WTC11 (cell line): ENCODE measurements around the gene STPG2. TPM values are rescaled to one million over a fixed set of nuclear protein-coding genes. Genes with fewer than 3 reads are reported as not detected.

Experiments
- ATAC-seq: fragments of 200-7000 bp; cut with Tn5 transposase; 2 replicates; pipeline ENCODE4 v1.10.0; 2021; ENCODE audit warnings: mild to moderate bottlenecking, moderate library complexity
- CTCF ChIA-PET: fragments of 300-600 bp; sonication (Branson Sonifier 250); formaldehyde crosslinking; loops from one replicate; lab custom pipeline; 2021; ENCODE audit warnings: antibody characterized with exemption; lab: Charles Lee
- POLR2A ChIA-PET: fragments of 350-600 bp; sonication (Branson Sonifier 250); formaldehyde crosslinking; loops from one replicate; lab custom pipeline; 2021; ENCODE audit warnings: antibody characterized with exemption; lab: Charles Lee
- DNase-seq: peaks from one replicate; pipeline ENCODE4 v3.0.0; 2021; ENCODE audit warnings: low spot score
- H3K27ac Mint-ChIP-seq: 2 replicates; pipeline ENCODE4 v1.8.0; 2021; ENCODE audit warnings: mixed read lengths
- H3K27me3 Mint-ChIP-seq: 2 replicates; pipeline ENCODE4 v1.8.0; 2021; ENCODE audit warnings: low read depth, mild to moderate bottlenecking, moderate library complexity, mixed read lengths
- H3K36me3 Mint-ChIP-seq: 2 replicates; pipeline ENCODE4 v1.8.0; 2021; ENCODE audit warnings: mixed read lengths
- H3K4me1 Mint-ChIP-seq: 2 replicates; pipeline ENCODE4 v1.8.0; 2022; ENCODE audit warnings: mixed read lengths
- H3K4me3 Mint-ChIP-seq: 2 replicates; pipeline ENCODE4 v1.8.0; 2021; ENCODE audit warnings: mild to moderate bottlenecking, moderate library complexity, mixed read lengths
- H3K9me3 Mint-ChIP-seq: 2 replicates; pipeline ENCODE4 v1.8.0; 2021; ENCODE audit warnings: mixed read lengths
- GTF2I ChIP-seq: fragments of 250-450 bp; sonication (Bioruptor Pico); conservative IDR thresholded peaks from 2 replicates; pipeline ENCODE4 v1.4.0; 2021; ENCODE audit warnings: mild to moderate bottlenecking
- HMGA2 ChIP-seq: fragments of 250-450 bp; sonication (Bioruptor Pico); IDR thresholded peaks from 2 replicates; pipeline ENCODE4 v1.4.0; 2021; ENCODE audit warnings: mild to moderate bottlenecking, moderate library complexity
- MXD4 ChIP-seq: fragments of 250-450 bp; sonication (Bioruptor Pico); IDR thresholded peaks from 2 replicates; pipeline ENCODE4 v1.8.0; 2021; ENCODE audit warnings: mild to moderate bottlenecking, moderate library complexity, borderline replicate concordance
- NFATC4 ChIP-seq: fragments of 250-450 bp; sonication (Bioruptor Pico); IDR thresholded peaks from 2 replicates; pipeline ENCODE4 v1.9.0; 2021; ENCODE audit warnings: mild to moderate bottlenecking
- NFYB ChIP-seq: sonication (generic); formaldehyde crosslinking; conservative IDR thresholded peaks from 2 replicates; pipeline ENCODE4 v1.8.0; 2022; ENCODE audit warnings: low read depth, missing genetic modification reagents
- SP1 ChIP-seq: sonication (generic); formaldehyde crosslinking; conservative IDR thresholded peaks from 2 replicates; pipeline ENCODE4 v1.8.1; 2022; ENCODE audit warnings: missing genetic modification reagents
- TEAD1 ChIP-seq: sonication (generic); formaldehyde crosslinking; IDR thresholded peaks from 2 replicates; pipeline ENCODE4 v1.8.0; 2022; ENCODE audit warnings: mild to moderate bottlenecking, missing genetic modification reagents
- TP53 ChIP-seq: sonication (generic); formaldehyde crosslinking; IDR thresholded peaks from 2 replicates; pipeline ENCODE4 v1.8.1; 2023; ENCODE audit warnings: mild to moderate bottlenecking, missing genetic modification reagents
- ZNF219 ChIP-seq: sonication (generic); formaldehyde crosslinking; IDR thresholded peaks from 2 replicates; pipeline ENCODE4 v1.8.0; 2023; ENCODE audit warnings: missing genetic modification reagents, mild to moderate bottlenecking, borderline replicate concordance
- ZNF232 ChIP-seq: sonication (generic); formaldehyde crosslinking; IDR thresholded peaks from 2 replicates; pipeline ENCODE4 v1.8.0; 2022; ENCODE audit warnings: mild to moderate bottlenecking, missing genetic modification reagents
- ZNF263 ChIP-seq: sonication (generic); formaldehyde crosslinking; IDR thresholded peaks from 2 replicates; pipeline ENCODE4 v1.8.1; 2022; ENCODE audit warnings: low read depth, mild to moderate bottlenecking, moderate library complexity, missing genetic modification reagents
- total RNA-seq: library from RNA; stranded (reverse); gene quantifications from 3 replicates; pipeline ENCODE4 v1.2.3, GENCODE V29; 2021
- TF ChIP-seq, protein P1 (sequence below): sonication (generic); formaldehyde crosslinking; IDR thresholded peaks from 2 replicates; pipeline ENCODE4 v1.8.1; 2023; ENCODE audit warnings: mild to moderate bottlenecking, missing genetic modification reagents
- TF ChIP-seq, protein P2 (sequence below): sonication (generic); formaldehyde crosslinking; IDR thresholded peaks from 2 replicates; pipeline ENCODE4 v1.8.1; 2023; ENCODE audit warnings: mild to moderate bottlenecking, moderate library complexity, missing genetic modification reagents
- TF ChIP-seq, protein P3 (sequence below): sonication (generic); formaldehyde crosslinking; conservative IDR thresholded peaks from 2 replicates; pipeline ENCODE4 v1.8.1; 2022; ENCODE audit warnings: mild to moderate bottlenecking, missing genetic modification reagents
- TF ChIP-seq, protein P4 (sequence below): sonication (generic); formaldehyde crosslinking; IDR thresholded peaks from 2 replicates; pipeline ENCODE4 v1.8.0; 2023; ENCODE audit warnings: missing genetic modification reagents, mild to moderate bottlenecking, borderline replicate concordance
- TF ChIP-seq, protein P5 (sequence below): sonication (generic); formaldehyde crosslinking; IDR thresholded peaks from 2 replicates; pipeline ENCODE4 v1.8.0; 2022; ENCODE audit warnings: missing genetic modification reagents

STPG2 gene
- total RNA-seq, 1 experiment from 2014 or later = 0.17 TPM

DNA sequence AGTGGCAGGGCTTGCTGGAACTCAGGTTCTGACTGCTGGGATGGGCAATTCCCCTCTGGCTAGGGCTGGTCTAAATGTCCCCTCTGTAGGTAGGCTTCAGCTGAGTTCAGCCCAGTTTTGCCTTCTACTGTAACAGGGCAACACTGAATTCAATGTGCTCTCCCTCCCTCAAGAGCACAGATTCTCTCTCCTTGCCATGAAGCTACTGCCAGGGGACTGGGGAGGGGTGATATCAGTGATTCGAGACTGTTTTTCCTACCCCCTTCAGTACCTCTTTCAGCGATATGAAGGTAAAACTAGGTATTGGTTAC is 23.4 kb upstream of the STPG2 start (continued):
- TF ChIP-seq, protein P1, sequence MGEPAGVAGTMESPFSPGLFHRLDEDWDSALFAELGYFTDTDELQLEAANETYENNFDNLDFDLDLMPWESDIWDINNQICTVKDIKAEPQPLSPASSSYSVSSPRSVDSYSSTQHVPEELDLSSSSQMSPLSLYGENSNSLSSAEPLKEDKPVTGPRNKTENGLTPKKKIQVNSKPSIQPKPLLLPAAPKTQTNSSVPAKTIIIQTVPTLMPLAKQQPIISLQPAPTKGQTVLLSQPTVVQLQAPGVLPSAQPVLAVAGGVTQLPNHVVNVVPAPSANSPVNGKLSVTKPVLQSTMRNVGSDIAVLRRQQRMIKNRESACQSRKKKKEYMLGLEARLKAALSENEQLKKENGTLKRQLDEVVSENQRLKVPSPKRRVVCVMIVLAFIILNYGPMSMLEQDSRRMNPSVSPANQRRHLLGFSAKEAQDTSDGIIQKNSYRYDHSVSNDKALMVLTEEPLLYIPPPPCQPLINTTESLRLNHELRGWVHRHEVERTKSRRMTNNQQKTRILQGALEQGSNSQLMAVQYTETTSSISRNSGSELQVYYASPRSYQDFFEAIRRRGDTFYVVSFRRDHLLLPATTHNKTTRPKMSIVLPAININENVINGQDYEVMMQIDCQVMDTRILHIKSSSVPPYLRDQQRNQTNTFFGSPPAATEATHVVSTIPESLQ = no peak
- TF ChIP-seq ZNF219 (CRISPR knock-in tag) = no peak

DNA sequence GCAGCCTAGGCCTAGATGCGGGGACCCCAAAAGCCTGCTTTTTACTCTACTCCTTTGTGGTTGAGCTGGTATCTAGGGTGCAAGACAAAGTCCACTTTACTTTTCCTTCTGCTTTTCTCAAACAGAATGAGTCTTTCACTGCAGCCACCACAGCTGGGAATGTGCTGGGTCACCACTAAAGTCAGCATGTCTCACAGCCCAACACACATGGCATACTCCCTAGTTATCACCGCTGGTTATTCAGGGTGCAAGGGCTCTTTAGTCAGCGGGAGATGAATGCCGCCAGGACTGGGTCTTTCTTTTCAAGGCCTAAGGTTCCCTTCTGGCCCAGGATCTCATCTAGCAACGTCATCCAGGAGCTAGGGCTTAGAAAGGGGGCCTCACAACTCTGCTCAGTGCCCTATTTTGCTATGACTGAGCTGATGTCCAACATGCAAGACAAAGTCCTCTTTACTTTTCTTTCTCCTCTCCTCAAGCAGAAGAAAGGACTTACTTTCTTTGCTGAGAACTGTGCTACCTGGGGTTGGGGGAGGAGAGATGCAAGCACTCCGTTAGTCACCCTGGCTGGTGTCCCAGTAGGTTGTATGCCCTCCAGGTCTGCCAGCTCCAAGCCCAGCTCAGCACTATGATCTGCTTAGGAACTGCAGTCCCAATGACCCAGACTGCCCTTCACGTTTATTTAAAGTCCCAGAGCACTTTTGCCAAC is 22.9 kb upstream of the STPG2 start:
- Mint-ChIP-seq H3K36me3 (no peaks in the 10 kb centered on the region), H3K4me3 (no peak overlapping the region), H3K27me3 (no peaks in the 10 kb centered on the region), H3K4me1 (peaks cover 16% of the 10 kb centered on the region), H3K27ac (no peak overlapping the region), H3K9me3 (peaks cover 8% of the 10 kb centered on the region)
- TF ChIP-seq NFATC4 (CRISPR knock-in tag) = no peak
- TF ChIP-seq, protein P2, sequence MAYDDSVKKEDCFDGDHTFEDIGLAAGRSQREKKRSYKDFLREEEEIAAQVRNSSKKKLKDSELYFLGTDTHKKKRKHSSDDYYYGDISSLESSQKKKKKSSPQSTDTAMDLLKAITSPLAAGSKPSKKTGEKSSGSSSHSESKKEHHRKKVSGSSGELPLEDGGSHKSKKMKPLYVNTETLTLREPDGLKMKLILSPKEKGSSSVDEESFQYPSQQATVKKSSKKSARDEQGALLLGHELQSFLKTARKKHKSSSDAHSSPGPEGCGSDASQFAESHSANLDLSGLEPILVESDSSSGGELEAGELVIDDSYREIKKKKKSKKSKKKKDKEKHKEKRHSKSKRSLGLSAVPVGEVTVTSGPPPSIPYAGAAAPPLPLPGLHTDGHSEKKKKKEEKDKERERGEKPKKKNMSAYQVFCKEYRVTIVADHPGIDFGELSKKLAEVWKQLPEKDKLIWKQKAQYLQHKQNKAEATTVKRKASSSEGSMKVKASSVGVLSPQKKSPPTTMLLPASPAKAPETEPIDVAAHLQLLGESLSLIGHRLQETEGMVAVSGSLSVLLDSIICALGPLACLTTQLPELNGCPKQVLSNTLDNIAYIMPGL (CRISPR knock-in tag) = no peak
- no peak for TF ChIP-seq GTF2I (CRISPR knock-in tag)
- TF ChIP-seq, protein P3, sequence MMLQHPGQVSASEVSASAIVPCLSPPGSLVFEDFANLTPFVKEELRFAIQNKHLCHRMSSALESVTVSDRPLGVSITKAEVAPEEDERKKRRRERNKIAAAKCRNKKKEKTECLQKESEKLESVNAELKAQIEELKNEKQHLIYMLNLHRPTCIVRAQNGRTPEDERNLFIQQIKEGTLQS = no peak
- TF ChIP-seq HMGA2 (CRISPR knock-in tag) = no peak
- TF ChIP-seq, protein P4, sequence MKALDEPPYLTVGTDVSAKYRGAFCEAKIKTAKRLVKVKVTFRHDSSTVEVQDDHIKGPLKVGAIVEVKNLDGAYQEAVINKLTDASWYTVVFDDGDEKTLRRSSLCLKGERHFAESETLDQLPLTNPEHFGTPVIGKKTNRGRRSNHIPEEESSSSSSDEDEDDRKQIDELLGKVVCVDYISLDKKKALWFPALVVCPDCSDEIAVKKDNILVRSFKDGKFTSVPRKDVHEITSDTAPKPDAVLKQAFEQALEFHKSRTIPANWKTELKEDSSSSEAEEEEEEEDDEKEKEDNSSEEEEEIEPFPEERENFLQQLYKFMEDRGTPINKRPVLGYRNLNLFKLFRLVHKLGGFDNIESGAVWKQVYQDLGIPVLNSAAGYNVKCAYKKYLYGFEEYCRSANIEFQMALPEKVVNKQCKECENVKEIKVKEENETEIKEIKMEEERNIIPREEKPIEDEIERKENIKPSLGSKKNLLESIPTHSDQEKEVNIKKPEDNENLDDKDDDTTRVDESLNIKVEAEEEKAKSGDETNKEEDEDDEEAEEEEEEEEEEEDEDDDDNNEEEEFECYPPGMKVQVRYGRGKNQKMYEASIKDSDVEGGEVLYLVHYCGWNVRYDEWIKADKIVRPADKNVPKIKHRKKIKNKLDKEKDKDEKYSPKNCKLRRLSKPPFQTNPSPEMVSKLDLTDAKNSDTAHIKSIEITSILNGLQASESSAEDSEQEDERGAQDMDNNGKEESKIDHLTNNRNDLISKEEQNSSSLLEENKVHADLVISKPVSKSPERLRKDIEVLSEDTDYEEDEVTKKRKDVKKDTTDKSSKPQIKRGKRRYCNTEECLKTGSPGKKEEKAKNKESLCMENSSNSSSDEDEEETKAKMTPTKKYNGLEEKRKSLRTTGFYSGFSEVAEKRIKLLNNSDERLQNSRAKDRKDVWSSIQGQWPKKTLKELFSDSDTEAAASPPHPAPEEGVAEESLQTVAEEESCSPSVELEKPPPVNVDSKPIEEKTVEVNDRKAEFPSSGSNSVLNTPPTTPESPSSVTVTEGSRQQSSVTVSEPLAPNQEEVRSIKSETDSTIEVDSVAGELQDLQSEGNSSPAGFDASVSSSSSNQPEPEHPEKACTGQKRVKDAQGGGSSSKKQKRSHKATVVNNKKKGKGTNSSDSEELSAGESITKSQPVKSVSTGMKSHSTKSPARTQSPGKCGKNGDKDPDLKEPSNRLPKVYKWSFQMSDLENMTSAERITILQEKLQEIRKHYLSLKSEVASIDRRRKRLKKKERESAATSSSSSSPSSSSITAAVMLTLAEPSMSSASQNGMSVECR (CRISPR knock-in tag) = no peak
- no peak for TF ChIP-seq ZNF232 (CRISPR knock-in tag)
- TF ChIP-seq, protein P5, sequence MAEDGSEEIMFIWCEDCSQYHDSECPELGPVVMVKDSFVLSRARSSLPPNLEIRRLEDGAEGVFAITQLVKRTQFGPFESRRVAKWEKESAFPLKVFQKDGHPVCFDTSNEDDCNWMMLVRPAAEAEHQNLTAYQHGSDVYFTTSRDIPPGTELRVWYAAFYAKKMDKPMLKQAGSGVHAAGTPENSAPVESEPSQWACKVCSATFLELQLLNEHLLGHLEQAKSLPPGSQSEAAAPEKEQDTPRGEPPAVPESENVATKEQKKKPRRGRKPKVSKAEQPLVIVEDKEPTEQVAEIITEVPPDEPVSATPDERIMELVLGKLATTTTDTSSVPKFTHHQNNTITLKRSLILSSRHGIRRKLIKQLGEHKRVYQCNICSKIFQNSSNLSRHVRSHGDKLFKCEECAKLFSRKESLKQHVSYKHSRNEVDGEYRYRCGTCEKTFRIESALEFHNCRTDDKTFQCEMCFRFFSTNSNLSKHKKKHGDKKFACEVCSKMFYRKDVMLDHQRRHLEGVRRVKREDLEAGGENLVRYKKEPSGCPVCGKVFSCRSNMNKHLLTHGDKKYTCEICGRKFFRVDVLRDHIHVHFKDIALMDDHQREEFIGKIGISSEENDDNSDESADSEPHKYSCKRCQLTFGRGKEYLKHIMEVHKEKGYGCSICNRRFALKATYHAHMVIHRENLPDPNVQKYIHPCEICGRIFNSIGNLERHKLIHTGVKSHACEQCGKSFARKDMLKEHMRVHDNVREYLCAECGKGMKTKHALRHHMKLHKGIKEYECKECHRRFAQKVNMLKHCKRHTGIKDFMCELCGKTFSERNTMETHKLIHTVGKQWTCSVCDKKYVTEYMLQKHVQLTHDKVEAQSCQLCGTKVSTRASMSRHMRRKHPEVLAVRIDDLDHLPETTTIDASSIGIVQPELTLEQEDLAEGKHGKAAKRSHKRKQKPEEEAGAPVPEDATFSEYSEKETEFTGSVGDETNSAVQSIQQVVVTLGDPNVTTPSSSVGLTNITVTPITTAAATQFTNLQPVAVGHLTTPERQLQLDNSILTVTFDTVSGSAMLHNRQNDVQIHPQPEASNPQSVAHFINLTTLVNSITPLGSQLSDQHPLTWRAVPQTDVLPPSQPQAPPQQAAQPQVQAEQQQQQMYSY = no peak
- TF ChIP-seq TEAD1 = no peak
- ChIA-PET CTCF (no interaction called here), POLR2A (no interaction called here)
- ATAC-seq = no peak
- no peak for DNase-seq

DNA sequence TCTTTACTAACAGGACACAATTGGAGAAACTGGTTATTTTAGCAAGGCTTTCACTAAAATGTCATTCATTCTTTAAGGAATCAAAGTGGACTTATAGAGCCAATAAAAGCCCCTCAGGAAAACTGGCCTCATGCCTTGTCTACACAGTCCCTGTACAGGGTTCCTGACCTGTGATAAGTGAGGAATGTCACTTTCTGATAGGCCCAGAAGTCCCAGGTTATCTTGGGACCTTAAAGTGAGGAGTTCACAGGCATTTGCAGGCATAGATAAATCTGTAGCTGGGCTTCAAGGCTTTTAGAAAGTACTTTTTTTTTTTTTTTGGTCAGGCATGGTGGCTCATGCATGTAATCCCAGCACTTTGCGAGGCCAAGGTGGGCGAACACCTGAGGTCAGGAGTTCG is 19.4 kb upstream of the STPG2 start:
- ATAC-seq (no peak), DNase-seq (no peak)
- Mint-ChIP-seq H3K4me3 (no peak overlapping the region), H3K27ac (no peak overlapping the region), H3K4me1 (0 out of 2 replicates have a peak, but pooled peaks cover 6% of the 10 kb centered on the region), H3K27me3 (no peaks in the 10 kb centered on the region), H3K9me3 (peaks cover 19% of the 10 kb centered on the region), H3K36me3 (peaks cover 8% of the 10 kb centered on the region; the same call in 1 of the 2 replicates)
- POLR2A ChIA-PET = no interaction called here
- CTCF ChIA-PET = no interaction called here
- no peak for TF ChIP-seq ZNF263 (CRISPR knock-in tag)
- TF ChIP-seq SP1 = no peak
- TF ChIP-seq MXD4 (CRISPR knock-in tag) = no peak
- TF ChIP-seq NFYB = no peak
- TF ChIP-seq, protein P5 = no peak
- TF ChIP-seq TP53 (CRISPR knock-in tag) = no peak
